Islet of Langerhans (tissue), 1 donor: ENCODE measurements around the gene SEC14L1.

Experiments used
- FAIRE-seq: peaks from one replicate; lab custom pipeline; 2011; peaks lifted over from hg19 to GRCh38; lab: Jason Lieb, UNC

Gene SEC14L1

GRCh38 chr17:77163001-77163400, 22.2 kb downstream of the SEC14L1 start:
- FAIRE-seq, result no peak

GRCh38 chr17:77163511-77164280, 22.9 kb downstream of the SEC14L1 start:
- no peak for FAIRE-seq

GRCh38 chr17:77164483-77165091, 23.8 kb downstream of the SEC14L1 start:
- FAIRE-seq, result no peak

GRCh38 chr17:77165577-77165976, 24.8 kb downstream of the SEC14L1 start:
- no peak for FAIRE-seq

- no peak for FAIRE-seq
Measured at GRCh38 chr17:77167472-77168306, 26.9 kb downstream of the SEC14L1 start.

- FAIRE-seq, result no peak
Measured at GRCh38 chr17:77173104-77173503, 32.3 kb downstream of the SEC14L1 start.

- FAIRE-seq, result no peak
Measured at GRCh38 chr17:77174928-77175661, 34.3 kb downstream of the SEC14L1 start.

- no peak for FAIRE-seq
Measured at GRCh38 chr17:77177002-77177741, 36.4 kb downstream of the SEC14L1 start.

GRCh38 chr17:77178050-77178449, 37.3 kb downstream of the SEC14L1 start:
- FAIRE-seq, result no peak

- FAIRE-seq, result no peak
Measured at GRCh38 chr17:77178563-77178962, 37.8 kb downstream of the SEC14L1 start.

GRCh38 chr17:77180503-77181357, 40.0 kb downstream of the SEC14L1 start:
- no peak for FAIRE-seq

GRCh38 chr17:77182205-77183172, 41.7 kb downstream of the SEC14L1 start:
- no peak for FAIRE-seq

- FAIRE-seq, result no peak
Measured at GRCh38 chr17:77184474-77184873, 43.7 kb downstream of the SEC14L1 start.

- no peak for FAIRE-seq
Measured at GRCh38 chr17:77185137-77185536, 44.4 kb downstream of the SEC14L1 start.

- no peak for FAIRE-seq
Measured at GRCh38 chr17:77186141-77186604, 45.4 kb downstream of the SEC14L1 start.

GRCh38 chr17:77188084-77189066, 47.6 kb downstream of the SEC14L1 start:
- no peak for FAIRE-seq

GRCh38 chr17:77189148-77189547, 48.4 kb downstream of the SEC14L1 start:
- FAIRE-seq, result no peak

- FAIRE-seq, result no peak
Measured at GRCh38 chr17:77190576-77190975, 49.8 kb downstream of the SEC14L1 start.
